Hippocampal formation (tissue), 2 donors: Measurements from ENCODE around the gene ADGRG6.
A peak's percentile ranks its signal among the peaks of the same experiment; 100 is the strongest.

Experiments used
- DNase-seq, 2 donors: peaks; one replicate each; lab custom pipeline; 2025; lab: John Stamatoyannopoulos, UW

ADGRG6 gene

DNA sequence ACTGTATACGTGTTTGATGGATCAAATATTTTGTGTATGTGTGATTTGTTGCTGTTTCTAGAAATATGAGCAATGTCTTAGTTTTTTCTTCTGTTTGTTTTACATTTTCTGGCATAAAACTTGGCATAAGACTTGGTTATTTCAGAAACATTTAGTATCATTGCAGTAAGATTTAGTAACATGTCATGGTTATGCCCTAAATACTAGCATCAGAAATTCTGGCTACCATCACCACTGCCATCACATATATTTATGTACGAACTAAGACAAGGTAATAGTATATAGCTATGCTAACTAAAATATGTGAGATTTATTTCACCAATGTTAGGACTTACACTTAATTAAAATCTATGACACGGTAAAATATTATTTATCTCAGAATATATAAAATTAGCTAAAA is 10.3 kb upstream of the ADGRG6 start:
- DNase-seq = no peak

- no peak for DNase-seq
These were observed 9.5 kb upstream of the ADGRG6 start for GRCh38 chr6:142292166-142292924.

DNA sequence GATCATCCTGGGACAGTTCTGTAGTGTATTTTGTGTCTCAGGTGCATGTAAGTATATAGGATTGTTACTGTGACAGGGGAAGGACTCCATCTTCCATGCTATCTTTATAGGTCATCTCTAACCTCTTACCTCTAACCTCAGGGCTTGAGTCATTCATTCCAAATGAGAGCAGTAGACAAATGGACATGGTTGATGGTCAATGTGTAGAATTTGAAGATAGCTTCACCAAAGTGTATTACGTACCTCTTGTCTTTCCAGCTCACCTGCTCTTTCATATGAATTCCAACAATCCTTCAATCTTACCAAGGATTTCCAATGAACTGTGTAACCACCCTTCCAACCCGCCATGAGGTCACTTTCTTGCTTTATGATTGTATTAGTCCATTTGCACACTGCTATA is 8.7 kb upstream of the ADGRG6 start:
- DNase-seq = no peak

GRCh38 chr6:142294679-142295078 is 7.1 kb upstream of the ADGRG6 start:
- peak in 1 of 2 donors; percentile 24 for DNase-seq

- no peak for DNase-seq
These were observed 4.7 kb upstream of the ADGRG6 start for GRCh38 chr6:142296975-142297604.

- DNase-seq = no peak
These were observed 4.2 kb upstream of the ADGRG6 start for GRCh38 chr6:142297605-142297995.

DNA sequence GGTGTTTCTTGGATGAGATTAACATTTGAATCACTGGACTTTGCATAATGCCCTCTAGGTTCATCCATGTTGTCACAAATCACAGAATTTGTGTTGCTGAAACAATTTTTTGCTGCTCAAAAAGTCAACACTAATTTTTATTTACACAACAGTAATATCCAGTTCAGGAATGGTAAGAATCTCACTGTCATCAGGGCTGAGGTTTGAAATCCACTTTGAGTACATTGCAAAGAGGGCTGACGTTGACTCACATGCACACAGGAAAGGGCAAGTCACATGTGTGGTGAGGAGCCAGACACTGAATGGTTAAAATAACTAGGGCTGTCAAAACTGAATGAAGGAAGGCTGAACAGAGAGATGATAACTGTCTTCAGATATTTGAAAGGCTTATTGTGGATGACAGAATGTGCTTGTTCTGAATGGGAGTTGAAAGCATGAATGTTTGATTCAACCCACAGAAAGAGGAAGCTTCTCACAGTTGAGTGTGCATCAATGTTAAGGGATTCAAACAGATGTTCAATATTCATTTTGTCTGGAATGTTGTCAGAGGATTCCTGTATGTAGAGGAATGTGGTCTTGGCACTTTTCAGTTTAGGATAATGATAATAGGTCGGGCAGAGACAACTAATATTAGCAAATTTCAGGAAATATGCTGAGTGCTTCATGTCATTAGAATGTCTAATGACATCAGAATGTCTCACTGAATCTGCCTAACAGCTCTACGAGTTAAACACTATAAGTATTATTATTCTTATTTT is 3.6 kb upstream of the ADGRG6 start:
- no peak for DNase-seq

DNA sequence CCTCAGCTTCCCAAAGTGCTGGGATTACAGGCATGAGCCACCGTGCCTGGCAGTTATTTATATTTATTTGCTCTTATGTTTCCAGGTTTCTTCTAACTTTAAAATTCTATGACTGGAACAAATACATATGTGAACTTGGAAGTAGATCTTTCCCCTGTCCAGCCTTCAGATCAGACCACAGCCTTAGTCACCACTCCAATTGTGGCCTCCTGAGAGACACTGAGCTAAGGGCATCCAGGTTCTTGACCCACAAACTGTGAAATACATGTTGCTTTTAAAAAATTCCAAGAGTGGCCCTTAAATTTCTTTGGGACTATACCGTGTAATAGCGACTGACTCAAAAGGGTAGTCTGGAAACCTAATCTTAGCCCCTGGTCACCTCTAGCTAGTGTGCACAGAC is 1.5 kb upstream of the ADGRG6 start:
- DNase-seq = no peak

DNA sequence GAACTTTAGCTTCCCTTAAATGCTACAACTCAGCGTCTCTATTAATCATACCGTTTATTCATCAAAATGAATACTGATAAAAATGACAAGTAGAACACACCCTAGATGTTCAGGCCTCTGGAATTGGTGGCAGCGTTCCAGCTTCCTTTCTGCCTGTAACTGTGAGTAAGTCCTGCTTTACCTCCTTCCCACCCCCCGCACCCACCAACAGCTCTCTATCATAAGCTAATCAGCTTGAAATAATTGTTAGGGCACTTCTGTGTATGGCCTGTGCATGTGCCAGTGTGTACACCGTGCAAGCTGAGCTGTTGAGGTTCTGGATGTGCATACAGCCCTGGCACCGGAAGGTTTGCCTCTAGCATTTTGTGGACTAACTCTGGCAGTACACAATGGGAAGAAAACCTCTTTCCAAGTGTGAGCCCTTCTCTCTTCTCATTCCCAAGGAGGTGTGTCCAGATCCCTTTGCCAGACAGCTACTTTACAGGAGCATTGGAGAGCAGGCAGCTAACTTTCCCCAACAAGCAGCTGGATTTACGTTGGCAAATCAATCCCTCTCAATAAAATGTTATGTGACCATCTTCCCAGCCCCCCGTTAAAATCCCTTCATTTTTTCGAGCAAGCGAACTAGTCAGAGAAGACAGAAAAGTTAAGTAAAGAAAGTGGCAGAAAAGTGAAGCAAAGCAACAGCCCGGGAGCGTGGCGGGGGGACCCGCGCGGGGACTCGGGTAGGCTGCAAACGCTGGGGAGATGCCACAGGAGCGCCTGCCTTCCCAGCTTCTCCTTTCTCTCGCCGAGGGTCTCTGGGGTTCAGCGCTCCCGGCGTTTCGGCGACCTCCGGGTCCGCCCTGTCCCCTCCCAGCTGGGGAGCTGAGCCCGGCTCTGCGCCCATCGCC is 803 bp upstream of the ADGRG6 start:
- no peak for DNase-seq

DNA sequence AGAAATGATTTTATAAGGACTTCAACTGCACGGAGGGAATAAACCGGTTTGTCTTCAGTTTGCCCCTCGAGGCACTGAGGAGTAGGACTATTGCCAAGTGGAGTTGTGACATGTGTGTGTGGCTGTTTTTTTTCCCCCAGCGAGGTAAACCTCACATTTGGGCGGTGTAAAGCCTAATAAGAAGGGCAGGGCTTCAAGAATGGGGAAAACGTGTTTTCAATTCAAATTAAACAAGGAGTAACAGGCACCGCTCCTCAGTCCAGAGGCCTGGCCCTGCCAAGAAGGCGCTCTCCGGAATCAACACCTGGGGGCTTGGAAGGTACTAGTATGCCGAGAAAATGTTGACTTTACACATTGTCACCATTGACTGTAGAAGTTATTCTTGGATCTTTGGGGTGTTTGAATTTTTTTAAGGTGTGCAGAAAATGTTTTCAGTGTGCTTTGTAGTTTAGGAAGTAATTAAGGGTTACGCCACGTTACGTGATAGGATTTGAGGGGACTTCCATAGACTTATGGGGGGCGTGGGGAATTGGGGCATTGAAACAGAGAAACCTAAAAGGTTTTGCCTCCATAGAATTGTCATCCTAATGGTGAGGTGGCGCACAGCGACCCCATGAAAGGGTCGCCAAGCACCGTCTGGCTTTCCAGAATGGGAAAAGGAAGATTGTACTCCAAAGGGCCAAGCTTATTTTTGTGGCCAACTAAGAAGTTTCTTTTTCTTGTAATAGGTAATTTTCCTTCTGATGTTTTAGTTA is 791 bp downstream of the ADGRG6 start:
- DNase-seq = no peak

DNA sequence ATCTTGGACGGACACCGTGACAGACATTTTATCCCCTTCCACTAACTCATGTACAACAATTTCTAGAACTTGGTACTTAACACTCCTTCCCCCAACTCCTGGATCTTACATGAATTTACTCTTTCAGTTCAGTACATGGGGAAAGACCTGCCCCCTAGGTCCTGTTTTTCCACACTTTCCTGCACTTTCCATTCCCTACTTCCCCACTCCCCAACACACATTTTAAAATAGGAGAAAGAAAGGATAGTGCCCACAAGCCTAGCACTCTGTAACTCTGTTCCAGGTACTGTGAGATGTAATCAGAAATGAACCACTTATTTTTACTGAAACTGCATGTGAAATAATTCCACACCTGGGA is 1.3 kb downstream of the ADGRG6 start:
- no peak for DNase-seq

GRCh38 chr6:142304241-142304640 is 2.4 kb downstream of the ADGRG6 start:
- DNase-seq = no peak

DNA sequence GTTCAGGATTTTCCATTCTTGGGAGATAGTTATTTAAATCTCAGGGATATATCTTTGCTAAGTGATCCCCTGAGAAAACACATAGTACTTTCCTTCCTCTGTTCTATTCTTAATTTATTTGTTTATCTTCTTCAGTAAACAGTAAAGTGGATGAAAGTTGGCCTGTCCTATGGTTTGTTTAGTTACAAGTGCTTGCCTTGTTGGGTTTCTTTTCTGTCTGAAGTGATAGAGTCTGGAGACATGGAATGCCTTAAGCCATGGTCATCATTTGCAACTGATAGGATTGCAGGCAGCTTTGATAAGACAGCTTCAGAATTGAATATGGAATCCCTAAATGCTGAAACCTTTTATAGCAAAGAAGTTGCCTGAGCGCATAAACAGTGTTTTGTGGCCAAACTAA is 4.9 kb downstream of the ADGRG6 start:
- DNase-seq = no peak

DNA sequence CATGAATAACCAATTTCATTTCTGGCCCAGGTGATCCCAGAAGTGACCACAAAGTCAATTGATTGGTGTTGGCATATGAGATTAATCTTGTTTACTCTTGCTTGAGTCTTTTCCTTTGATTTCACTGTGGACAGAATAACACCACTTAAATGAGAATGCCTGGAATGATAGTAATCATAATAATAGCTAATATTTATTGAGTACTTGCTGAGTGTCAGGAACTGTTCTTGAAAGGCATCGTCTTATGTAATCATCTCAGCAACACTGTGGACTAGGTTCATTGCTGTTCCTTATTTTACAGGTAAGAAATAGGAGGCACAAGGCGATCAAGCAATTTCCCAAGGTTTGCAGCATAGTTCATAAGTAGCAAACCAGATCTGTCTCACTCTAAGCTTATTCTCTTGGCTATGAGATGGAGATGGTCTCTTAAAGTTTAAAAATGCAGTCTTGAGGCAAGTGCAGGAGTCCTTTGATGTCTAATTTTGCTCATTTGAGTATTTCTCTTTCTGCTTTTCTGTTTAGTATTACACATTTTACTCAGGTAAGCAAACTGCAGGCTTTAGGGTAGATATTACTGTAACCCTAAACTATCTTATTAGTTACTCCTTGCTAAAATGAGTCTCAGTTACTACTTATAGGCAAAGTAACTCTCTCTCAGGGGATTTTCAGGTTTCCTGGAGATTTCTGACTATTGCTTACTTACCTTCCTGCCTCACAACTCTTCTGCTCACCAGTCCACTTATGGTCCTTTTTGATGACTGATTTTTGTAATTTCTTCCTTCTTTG is 6.3 kb downstream of the ADGRG6 start:
- DNase-seq = no peak

DNA sequence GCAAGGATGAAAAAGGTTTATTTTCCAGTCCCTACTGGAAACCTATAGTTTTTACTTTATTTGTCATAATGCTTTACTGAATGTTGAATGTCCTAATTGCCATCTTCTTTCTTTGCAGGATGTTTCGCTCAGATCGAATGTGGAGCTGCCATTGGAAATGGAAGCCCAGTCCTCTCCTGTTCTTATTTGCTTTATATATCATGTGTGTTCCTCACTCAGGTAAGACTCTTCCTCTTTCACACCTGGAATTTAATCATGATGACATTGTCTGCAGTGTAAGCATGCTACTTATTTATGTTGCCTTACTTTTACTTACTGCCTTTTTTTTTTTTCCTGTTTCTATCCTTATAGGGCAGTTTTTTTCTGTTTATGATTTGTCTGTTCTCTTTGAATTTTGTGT is 7.6 kb downstream of the ADGRG6 start:
- DNase-seq = no peak

DNA sequence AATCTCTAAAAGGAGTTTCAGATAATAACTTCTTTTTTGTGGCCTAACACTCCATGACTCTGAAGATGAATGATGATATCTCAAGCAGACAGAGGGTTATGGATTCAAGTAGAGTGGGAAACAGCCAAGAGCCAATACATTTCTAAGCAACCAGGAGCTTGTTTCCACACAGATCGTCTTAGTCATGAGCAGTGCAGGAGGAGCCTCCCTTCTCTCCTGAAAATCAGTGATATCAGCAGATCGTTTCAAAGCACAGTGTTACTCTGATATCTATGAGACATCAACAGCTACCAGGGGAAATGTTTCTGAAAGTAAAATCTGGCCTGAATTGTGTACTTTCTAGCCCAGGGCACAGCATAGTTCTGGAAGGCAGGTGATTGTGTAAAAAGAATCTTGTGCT is 11.5 kb downstream of the ADGRG6 start:
- no peak for DNase-seq

- no peak for DNase-seq
These were observed 15.1 kb downstream of the ADGRG6 start for GRCh38 chr6:142316791-142317368.

- DNase-seq = no peak
These were observed 16.9 kb downstream of the ADGRG6 start for GRCh38 chr6:142318714-142319113.

DNA sequence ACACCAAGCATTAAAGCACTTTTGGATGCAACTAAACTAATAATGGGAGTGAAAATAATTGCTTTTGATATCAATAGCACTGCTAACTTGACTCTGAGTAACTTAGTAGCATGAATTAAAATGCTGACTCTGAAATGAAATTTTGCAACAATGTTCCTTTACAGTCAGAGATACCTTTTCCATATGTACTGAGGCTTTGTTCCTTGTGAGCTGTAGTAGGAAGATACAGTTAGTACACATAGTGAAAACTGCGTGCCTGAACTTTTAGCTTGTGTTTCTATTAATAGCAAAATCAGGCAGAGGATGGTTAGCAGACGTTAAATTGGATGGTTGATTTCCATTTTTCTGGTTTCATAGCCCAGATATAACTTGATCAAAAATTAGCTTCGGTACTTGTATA is 18.6 kb downstream of the ADGRG6 start:
- no peak for DNase-seq

DNA sequence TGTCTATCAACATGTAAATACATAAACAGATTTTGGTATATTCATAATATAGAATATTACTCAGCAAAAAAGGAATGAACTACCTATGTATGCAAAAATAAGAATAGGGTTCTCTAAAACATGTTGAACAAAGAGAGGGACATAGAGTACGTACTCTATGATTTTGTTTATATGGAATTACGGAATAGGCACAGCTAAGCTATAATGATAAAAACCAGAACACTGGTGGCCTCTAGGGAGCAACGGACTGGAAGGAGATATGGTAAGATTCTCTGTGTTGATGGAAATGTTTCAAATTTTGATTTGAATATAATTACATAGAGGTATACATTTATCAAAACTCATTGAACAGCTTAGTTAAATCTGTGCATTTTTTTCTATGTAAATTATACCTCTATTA is 19.6 kb downstream of the ADGRG6 start:
- no peak for DNase-seq
